SK-N-SH (cell line): ENCODE results near the gene HSDL1.

Experiments
- CTCF ChIP-seq: fragments of 200-600 bp; sonication (generic); IDR thresholded peaks from 2 replicates; pipeline ENCODE4 v1.6.1; 2017; ENCODE audit warnings: antibody characterized with exemption, mild to moderate bottlenecking, moderate library complexity
- TAF1 ChIP-seq: IDR thresholded peaks from 2 replicates; pipeline ENCODE4 v1.6.1; 2012; ENCODE audit warnings: low read depth, mild to moderate bottlenecking, low read length, moderate library complexity, borderline replicate concordance
- TEAD4 ChIP-seq: IDR thresholded peaks from 2 replicates; pipeline ENCODE4 v1.4.0; 2012; ENCODE audit warnings: mild to moderate bottlenecking, borderline replicate concordance; ENCODE audit not compliant: insufficient read depth

- TF ChIP-seq CTCF (no peak), TEAD4 (no peak), TAF1 (no peak)
Measured at GRCh38 chr16:84155771-84156170, 10.8 kb upstream of the HSDL1 start.
